HL-60/S4 (cell line): ENCODE data around the gene CEACAM16.

Source experiments
- in situ Hi-C: fragments of 300-500 bp; cut with MboI; formaldehyde crosslinking; loops from 2 replicates; pipeline ENCODE4 v1.14.3; 2022; ENCODE audit warnings: low sequenced_read_pairs

The CEACAM16 gene

GRCh38 chr19:44741841-44742329 is 42.9 kb downstream of the CEACAM16 start:
- in situ Hi-C loops = no loop called here

- in situ Hi-C loops = no loop called here
These were observed 43.5 kb downstream of the CEACAM16 start for GRCh38 chr19:44742330-44743061.

DNA sequence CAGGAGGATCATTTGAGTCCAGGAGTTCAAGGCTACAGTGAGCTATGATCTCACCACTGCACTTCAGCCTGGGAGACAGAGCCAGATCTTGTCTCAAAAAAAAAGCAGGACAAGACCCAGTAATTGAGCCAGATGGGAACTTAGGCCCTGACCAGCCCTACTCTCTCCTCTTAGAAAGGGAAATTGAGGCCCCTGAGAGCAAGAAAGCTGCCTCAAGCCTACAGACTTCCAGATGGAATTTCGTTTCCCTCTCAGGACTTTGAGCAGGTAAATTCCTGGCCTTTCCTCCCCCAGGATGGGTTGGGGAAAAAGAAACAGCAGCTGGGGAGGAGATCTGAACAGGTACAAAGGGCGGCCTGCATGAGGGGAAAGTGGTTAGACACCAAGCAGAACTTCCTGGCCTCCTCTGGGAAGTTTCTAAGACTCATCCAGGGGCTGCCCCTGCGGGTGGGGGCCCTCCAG is 46.0 kb downstream of the CEACAM16 start:
- in situ Hi-C loops = no loop called here

DNA sequence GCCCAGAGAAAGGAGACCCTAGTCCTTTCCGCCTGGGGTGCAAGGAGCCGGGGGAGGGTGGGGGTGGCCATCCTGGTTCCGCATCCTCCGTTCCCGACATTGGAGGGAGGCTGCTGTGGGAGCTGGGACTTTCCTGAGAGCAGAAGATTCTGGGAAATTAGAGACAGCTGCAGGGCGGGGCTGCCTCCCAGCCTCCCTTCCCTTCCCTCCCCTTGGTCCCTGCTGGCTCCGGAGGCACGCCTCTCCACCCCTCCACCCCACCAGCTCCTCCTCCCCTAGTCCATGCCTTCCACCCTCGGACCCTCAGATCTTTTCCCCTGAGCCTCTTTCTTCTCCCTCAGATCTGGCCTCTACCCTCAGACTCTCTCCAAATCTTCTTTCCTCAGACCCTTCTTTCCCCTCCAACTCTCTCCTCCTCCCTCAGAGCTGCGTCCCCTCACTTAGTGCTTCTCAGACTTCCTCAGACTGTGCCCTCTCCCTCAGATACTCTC is 46.4 kb downstream of the CEACAM16 start:
- in situ Hi-C loops = no loop called here

DNA sequence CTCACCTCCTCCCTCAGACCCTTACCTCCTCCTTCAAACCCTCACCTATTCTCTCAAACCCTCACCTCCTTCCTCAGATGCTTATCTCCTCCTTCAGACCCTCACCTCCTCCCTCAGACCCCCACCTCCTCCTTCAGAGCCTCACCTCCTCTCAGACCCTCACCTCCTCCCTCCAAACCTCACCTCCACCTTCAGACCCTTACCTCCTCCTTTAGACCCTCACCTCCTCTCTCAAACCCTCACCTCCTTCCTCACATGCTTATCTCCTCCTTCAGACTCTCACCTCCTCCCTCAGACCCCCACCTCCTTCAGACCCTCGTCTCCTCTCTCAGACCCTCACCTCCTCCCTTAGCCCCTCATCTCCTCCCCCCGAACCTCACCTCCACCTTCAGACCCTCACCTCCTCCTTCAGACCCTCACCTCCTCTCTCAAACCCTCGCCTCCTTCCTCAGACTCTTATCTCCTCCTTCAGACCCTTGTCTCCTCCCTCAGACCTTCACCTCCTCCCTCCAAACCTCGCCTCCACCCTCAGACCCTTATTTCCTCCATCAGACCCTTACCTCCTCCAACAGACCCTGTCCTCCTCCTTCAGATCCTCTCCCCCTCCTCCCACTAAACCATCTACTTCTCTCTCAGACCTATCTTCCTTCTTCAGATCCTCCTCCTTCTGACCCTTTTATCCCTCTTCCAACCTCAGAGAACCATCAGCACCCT is 47.1 kb downstream of the CEACAM16 start:
- in situ Hi-C loops = no loop called here

- in situ Hi-C loops = no loop called here
These were observed 47.6 kb downstream of the CEACAM16 start for GRCh38 chr19:44746616-44746945.

- in situ Hi-C loops = no loop called here
These were observed 48.2 kb downstream of the CEACAM16 start for GRCh38 chr19:44746946-44747738.

GRCh38 chr19:44747739-44748425 is 48.9 kb downstream of the CEACAM16 start:
- in situ Hi-C loops = no loop called here

DNA sequence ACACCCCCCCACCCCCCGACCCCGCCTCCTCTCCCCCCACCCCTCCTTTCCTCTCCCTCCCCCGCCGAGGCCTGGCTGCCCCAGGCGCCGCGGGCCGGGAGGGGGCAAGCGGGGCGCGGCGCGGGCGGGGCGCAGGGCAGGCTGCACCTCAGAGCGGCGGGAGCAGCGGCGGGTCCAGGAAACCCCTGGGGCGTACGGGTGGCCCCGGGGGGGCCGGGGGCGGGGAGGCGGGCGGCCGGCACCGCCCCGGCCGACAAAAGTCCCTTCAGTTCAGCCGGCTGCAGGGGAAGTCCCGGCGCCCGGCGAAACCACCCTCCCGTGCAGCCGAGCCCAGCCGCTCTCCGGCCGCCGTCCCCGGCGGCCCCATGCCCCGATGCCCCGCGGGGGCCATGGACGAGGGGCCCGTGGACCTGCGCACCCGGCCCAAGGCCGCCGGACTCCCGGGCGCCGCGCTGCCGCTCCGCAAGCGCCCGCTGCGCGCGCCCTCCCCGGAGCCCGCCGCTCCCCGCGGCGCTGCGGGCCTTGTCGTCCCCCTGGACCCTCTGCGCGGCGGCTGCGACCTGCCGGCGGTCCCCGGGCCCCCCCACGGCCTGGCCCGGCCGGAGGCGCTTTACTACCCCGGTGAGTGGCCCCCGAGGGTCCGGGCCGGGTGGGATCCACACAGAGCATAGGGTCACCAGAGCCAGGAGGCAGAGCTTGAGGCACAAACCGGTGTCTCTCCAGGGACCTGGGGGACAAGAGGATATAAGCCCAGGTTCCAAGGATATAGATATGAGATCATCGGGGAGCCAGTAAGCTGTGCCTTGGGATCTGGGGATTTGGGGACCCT is 49.7 kb downstream of the CEACAM16 start, which contains the start of gene BCL3:
BCL3 (plus strand) TSS at position 283 of the 829 bp plus-strand sequence; CDS start at position 366, 83 bp downstream.
- in situ Hi-C loops = no loop called here

GRCh38 chr19:44749292-44749691 is 50.3 kb downstream of the CEACAM16 start:
- in situ Hi-C loops = no loop called here

DNA sequence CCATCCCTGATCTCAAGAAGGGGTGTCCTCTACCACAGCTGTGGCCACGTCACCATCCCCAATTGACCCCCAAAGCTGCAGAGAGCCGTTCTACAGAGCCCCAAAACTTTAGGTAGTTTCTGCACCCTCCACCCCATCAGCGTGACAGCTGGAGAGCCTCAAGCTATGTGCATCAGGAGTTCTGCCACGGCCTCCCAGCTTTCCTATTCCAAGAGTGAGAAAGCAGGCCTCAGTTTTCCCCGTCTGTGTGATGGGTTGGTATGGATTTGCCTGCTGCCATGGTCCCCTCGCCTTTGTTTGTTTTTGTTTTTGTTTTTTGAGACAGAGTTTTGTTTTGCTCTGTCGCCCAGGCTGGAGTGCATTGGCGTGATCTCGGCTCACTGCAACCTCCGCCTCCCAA is 51.0 kb downstream of the CEACAM16 start:
- in situ Hi-C loops = no loop called here

GRCh38 chr19:44752123-44752815 is 53.3 kb downstream of the CEACAM16 start:
- in situ Hi-C loops = no loop called here

DNA sequence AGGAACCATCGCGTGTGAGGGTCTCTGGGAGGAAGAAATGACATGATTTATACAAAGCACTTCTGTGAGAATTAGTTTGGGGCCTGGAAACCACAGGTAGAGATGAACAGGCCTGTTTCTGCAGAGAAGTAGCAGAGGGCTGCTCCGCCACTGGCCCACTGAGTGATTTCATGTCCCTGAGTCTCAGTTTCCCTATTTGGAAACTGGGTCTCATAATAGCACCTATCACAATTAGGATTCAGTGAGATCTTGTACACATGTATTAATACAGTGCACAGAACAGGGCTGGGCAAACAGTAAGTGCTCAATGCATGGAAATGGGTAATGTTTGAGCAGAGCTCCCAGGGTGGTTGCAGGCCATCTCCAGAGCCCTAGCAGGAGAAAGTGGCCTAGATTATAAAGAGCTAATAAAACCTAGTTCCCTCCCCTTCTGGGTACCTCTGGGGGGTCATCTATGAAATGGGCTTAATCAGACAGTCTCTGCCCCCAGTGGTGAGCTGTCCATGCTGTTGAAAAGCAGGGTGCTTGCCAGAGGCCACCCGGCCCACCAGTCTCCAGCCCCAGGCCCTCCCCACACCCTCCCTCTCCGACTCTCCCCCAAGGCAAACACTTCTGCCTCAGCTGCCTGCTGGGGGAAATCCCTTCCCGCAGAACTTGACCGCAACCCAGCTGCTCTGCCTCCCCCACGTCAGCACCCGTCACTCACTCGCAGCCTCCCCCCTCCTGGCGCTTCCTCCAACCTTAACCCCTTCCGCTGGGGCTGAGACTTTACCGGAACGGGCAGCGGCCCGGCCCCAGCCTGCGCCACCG is 54.1 kb downstream of the CEACAM16 start:
- in situ Hi-C loops = no loop called here

DNA sequence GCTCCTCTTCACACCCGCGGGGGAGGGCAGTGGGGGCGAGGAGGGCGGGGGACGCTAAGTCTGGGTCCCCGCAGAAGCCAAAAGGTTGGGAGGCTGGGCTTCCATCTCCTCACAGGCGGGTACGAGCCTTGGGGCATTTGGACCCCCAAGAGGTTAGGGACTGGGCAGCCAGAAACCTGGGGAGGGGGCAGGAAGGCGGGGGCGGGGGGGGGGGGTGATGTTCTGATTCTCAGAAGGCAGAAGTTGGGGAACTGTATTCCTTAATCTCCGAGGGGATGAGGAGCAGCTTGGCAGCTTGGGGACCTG is 54.6 kb downstream of the CEACAM16 start:
- in situ Hi-C loops = no loop called here

GRCh38 chr19:44753932-44754749 is 55.2 kb downstream of the CEACAM16 start:
- in situ Hi-C loops = no loop called here

DNA sequence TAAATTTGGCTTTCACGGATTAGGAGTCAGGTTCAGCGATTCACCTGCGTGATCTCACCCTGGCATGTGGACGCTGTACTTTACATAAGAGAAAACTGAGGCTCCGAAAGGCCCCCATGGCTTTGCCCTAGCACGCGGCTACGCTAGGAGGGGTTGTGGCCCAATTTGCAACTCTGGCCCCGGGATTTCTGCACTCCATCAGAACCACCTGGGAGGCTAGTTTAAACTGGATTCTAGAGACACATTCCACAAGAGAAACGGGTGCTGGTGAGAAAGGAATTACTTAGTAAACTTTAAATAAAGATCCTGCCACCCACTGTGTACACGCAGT is 55.8 kb downstream of the CEACAM16 start:
- in situ Hi-C loops = no loop called here

- in situ Hi-C loops = no loop called here
These were observed 56.3 kb downstream of the CEACAM16 start for GRCh38 chr19:44755219-44755618.

DNA sequence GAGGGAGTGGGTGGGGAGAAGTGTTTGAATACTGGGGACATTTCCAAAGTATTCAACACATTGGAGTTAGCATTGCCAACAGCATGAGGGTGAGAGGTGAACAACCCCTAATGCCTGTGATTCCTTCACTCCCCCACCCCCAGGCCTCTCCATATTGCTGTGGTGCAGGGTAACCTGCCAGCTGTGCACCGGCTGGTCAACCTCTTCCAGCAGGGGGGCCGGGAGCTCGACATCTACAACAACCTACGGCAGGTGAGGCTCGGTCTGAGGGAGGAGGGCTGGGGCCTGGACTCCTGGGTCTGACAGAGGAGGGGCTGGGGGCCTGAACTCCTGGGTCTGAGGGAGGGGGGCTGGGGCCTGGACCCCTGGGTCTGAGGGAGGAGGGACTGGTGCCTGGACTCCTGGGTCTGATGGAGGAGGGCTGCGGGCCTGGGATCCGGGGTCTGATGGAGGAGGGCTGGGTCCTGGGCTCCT is 57.2 kb downstream of the CEACAM16 start:
- in situ Hi-C loops = no loop called here
